GM12878 (cell line): ENCODE data around the gene DPY19L3. TPM values are rescaled to one million over a fixed set of nuclear protein-coding genes. Genes with fewer than 3 reads are reported as not detected.

Source experiments
- ATAC-seq: fragments of 200-7000 bp; cut with Tn5 transposase; 3 replicates; pipeline ENCODE4 v1.9.1; 2020; ENCODE audit warnings: mild to moderate bottlenecking, moderate library complexity
- BruUV-seq: library from RNA; stranded (reverse); fragments of 400-500 nt; replicated peaks from 2 replicates; lab custom pipeline; 2021; lab: Mats Ljungman, UMichigan
- CTCF ChIA-PET: fragments of 300-600 bp; sonication (Branson Sonifier 250); formaldehyde crosslinking; extraction: SDS; loops from one replicate; lab custom pipeline; 2021; ENCODE audit warnings: inconsistent platforms; lab: Yijun Ruan, JAX
- POLR2A ChIA-PET: fragments of 350-600 bp; formaldehyde crosslinking; extraction: SDS; loops from one replicate; lab custom pipeline; 2021; ENCODE audit warnings: inconsistent platforms; lab: Charles Lee
- RAD21 ChIA-PET: fragments of 300-600 bp; sonication (Branson Sonifier 250); formaldehyde crosslinking; loops from one replicate; lab custom pipeline; 2023; ENCODE audit warnings: antibody characterized with exemption; ENCODE audit not compliant: unreplicated experiment; lab: Charles Lee
- SMC1A ChIA-PET: fragments of 300-600 bp; sonication (Branson Sonifier 250); formaldehyde crosslinking; loops from one replicate; lab custom pipeline; 2023; ENCODE audit not compliant: unreplicated experiment, uncharacterized antibody; lab: Charles Lee
- DNase-seq: peaks from one replicate; pipeline ENCODE4 v3.0.0-alpha.2; 2011; ENCODE audit warnings: low read depth, low spot score
- FAIRE-seq: peaks from 3 replicates; lab custom pipeline; 2011; peaks lifted over from hg19 to GRCh38; lab: Jason Lieb, UNC
- H2AFZ ChIP-seq: 2 replicates; pipeline ENCODE4 v1.6.0; 2011; ENCODE audit warnings: low read depth, low read length, control low read depth; ENCODE audit not compliant: control insufficient read depth
- H3K27ac ChIP-seq: 2 replicates; pipeline ENCODE4 v1.5.1; 2011; ENCODE audit warnings: control low read depth; ENCODE audit not compliant: control insufficient read depth, insufficient read depth
- H3K27me3 ChIP-seq, 2 experiments: replicated peaks in 1 of 2; 2 replicates each; pipeline versions ENCODE4 v1.6.0 to v1.6.1; 2011; ENCODE audit warnings: low read length in 1 of 2; ENCODE audit not compliant: control insufficient read depth in 2 of 2, insufficient read depth in 2 of 2
- H3K36me3 ChIP-seq, 2 experiments: 2 replicates each; pipeline ENCODE4 v1.5.1; 2011; ENCODE audit warnings: low read length in 1 of 2; ENCODE audit not compliant: control insufficient read depth in 2 of 2, insufficient read depth in 2 of 2
- H3K4me1 ChIP-seq: 2 replicates; pipeline ENCODE4 v1.6.1; 2011; ENCODE audit warnings: mild to moderate bottlenecking, low read length, moderate library complexity, mixed read lengths; ENCODE audit not compliant: control insufficient read depth, insufficient read depth
- H3K4me2 ChIP-seq: 2 replicates; pipeline ENCODE4 v1.6.0; 2011; ENCODE audit warnings: control low read depth; ENCODE audit not compliant: control insufficient read depth, insufficient read depth
- H3K4me3 ChIP-seq: fragments of 200-600 bp; sonication (generic); 2 replicates; pipeline ENCODE4 v1.5.1; 2016
- H3K79me2 ChIP-seq: 2 replicates; pipeline ENCODE4 v1.6.0; 2011; ENCODE audit warnings: low read length; ENCODE audit not compliant: control insufficient read depth, insufficient read depth
- H3K9ac ChIP-seq: 2 replicates; pipeline ENCODE4 v1.8.0; 2011; ENCODE audit warnings: low read length, control low read depth, mixed read lengths; ENCODE audit not compliant: control insufficient read depth, insufficient read depth
- H3K9me3 ChIP-seq: replicated peaks from 3 replicates; pipeline ENCODE4 v1.5.1; 2011; ENCODE audit warnings: mild to moderate bottlenecking, low read length; ENCODE audit not compliant: control insufficient read depth, insufficient read depth
- H4K20me1 ChIP-seq: 2 replicates; pipeline ENCODE4 v1.6.0; 2011; ENCODE audit not compliant: control insufficient read depth, insufficient read depth
- CBX5 ChIP-seq: sonication (generic); IDR thresholded peaks from 2 replicates; pipeline ENCODE4 v1.6.1; 2016; ENCODE audit warnings: low read depth, moderate library complexity, mild to moderate bottlenecking, inconsistent platforms
- FOXM1 ChIP-seq: IDR thresholded peaks from 2 replicates; pipeline ENCODE4 v1.6.1; 2012; ENCODE audit warnings: low read depth, mild to moderate bottlenecking, inconsistent platforms, low read length, moderate library complexity
- GATAD2B ChIP-seq: fragments of 450-650 bp; conservative IDR thresholded peaks from 2 replicates; pipeline ENCODE4 v1.6.1; 2017; ENCODE audit warnings: low read depth, mild to moderate bottlenecking, moderate library complexity
- IRF5 ChIP-seq: fragments of 450-650 bp; IDR thresholded peaks from 2 replicates; pipeline ENCODE4 v1.6.1; 2017; ENCODE audit warnings: borderline replicate concordance
- JUND ChIP-seq: IDR thresholded peaks from 2 replicates; pipeline ENCODE4 v1.6.1; 2012; ENCODE audit warnings: low read depth, mild to moderate bottlenecking, low read length, improper control_type of control experiment, moderate library complexity
- MYB ChIP-seq: fragments of 150-350 bp; IDR thresholded peaks from 2 replicates; pipeline ENCODE4 v1.6.1; 2014; ENCODE audit warnings: mild to moderate bottlenecking, low read depth, low read length, borderline replicate concordance
- NFIC ChIP-seq: IDR thresholded peaks from 2 replicates; pipeline ENCODE4 v1.6.1; 2012; ENCODE audit warnings: low read depth, mild to moderate bottlenecking, inconsistent platforms, low read length, moderate library complexity
- RFX5 ChIP-seq: IDR thresholded peaks from 2 replicates; pipeline ENCODE4 v1.6.1; 2011; ENCODE audit warnings: low read depth, low read length, improper control_type of control experiment
- STAT3 ChIP-seq: IDR thresholded peaks from 2 replicates; pipeline ENCODE4 v1.6.1; 2011; ENCODE audit warnings: low read depth, low read length, improper control_type of control experiment
- ZNF217 ChIP-seq: fragments of 450-650 bp; IDR thresholded peaks from 2 replicates; pipeline ENCODE4 v1.6.1; 2017; ENCODE audit warnings: antibody characterized with exemption, mild to moderate bottlenecking
- ZNF274 ChIP-seq: IDR thresholded peaks from one replicate; pipeline ENCODE4 v1.8.0; 2011; ENCODE audit not compliant: insufficient read length, insufficient read depth
- ZSCAN29 ChIP-seq: fragments of 450-650 bp; IDR thresholded peaks from 2 replicates; pipeline ENCODE4 v1.6.1; 2017; ENCODE audit warnings: mild to moderate bottlenecking, moderate library complexity
- WGBS: methylation state at CpG from one replicate; pipeline ENCODE4 v1.1.6; 2016; ENCODE audit warnings: low lambda C conversion rate; ENCODE audit not compliant: insufficient replicate concordance, insufficient coverage; ENCODE audit errors: missing lambda C conversion rate; 5-methylcytosine and 5-hydroxymethylcytosine counted together
- in situ Hi-C: fragments of 300-500 bp; cut with MboI; formaldehyde crosslinking; loops from 9 replicates; pipeline ENCODE4 v1.14.3; 2018; ENCODE audit warnings: mixed read lengths
- intact Hi-C: fragments of 100-400 bp; cut with micrococcal nuclease; formaldehyde crosslinking; loops from one replicate; pipeline ENCODE4 v1.14.2; 2022; ENCODE audit not compliant: unreplicated experiment
- polyA plus RNA-seq, 11 experiments: library from polyadenylated mRNA; depleted of rRNA in 4 of 11; unstranded in 6 of 11; stranded (reverse) in 5 of 11; fragments of >200 nt; fragmentation: Nextera tagmentation in 4 of 11; fragmentation: Illumina TruSeq in 1 of 11; extraction: Ambion mirVana in 4 of 11; extraction: Trizol in 1 of 11; gene quantifications; 1 replicate in 1 of 11; 2 replicates in 10 of 11; pipeline versions ENCODE4 v1.2.1 to v1.2.3, GENCODE V29; 2011 to 2016; ENCODE audit warnings: inconsistent platforms in 2 of 11, missing spikeins in 2 of 11, low read depth in 1 of 11
- total RNA-seq, 4 experiments: library from RNA; depleted of rRNA in 3 of 4; stranded (reverse); fragments of >200 nt in 3 of 4; fragmentation: Illumina TruSeq in 1 of 4; extraction: Trizol in 1 of 4; gene quantifications; 2 replicates each; pipeline versions ENCODE4 v1.2.1 to v1.2.3, GENCODE V29; 2013 to 2021

Gene DPY19L3
- total and polyA plus RNA-seq, 10 of the 15 experiments (the other 5 are each of a cell fraction or from before 2014, with no cell fraction given): 2.5 to 30.2 (median 13.7) TPM

DNA sequence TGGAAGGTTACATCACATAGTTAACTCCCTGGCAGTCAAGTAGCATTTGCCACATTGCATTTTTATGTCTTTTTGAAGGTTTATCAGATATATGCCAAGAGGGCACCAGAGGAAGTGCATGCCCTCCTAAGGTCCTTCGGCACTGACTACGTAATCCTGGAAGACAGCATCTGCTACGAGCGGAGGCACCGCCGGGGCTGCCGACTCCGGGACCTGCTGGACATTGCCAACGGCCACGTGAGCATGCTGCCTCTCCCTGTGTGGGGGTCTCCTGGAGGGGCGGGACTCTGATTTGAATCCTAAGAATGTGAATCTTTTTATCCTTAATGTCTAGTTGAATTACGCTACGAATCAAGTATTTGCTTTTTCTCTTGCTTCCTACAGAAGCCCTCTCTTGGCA is 74.8 kb downstream of the DPY19L3 start:
- intact Hi-C loops (no loop called here), in situ Hi-C loops (no loop called here)
- CTCF ChIA-PET: no interaction called here
- Histone ChIP-seq H3K36me3 (peaks cover 0 to 8% of the 10 kb centered on the region in 2 experiments; a peak in 2 of 4 replicates), H3K9me3 (no peaks in the 10 kb centered on the region), H3K4me2 (no peak overlapping the region), H3K27me3 (no peaks in the 10 kb centered on the region), H2AFZ (no peak overlapping the region), H3K9ac (no peak overlapping the region), H3K4me3 (no peak overlapping the region), H3K27ac (no peak overlapping the region), H3K4me1 (no peaks in the 10 kb centered on the region), H4K20me1 (no peaks in the 10 kb centered on the region), H3K79me2 (no peaks in the 10 kb centered on the region)
- FAIRE-seq (no peak), ATAC-seq (no peak), DNase-seq (no peak)
- RAD21 ChIA-PET: no interaction called here
- 95% methylated on average over 13 of the region's 13 CpGs for WGBS
- TF ChIP-seq ZSCAN29 (no peak), CBX5 (no peak), NFIC (no peak), ZNF274 (no peak), GATAD2B (no peak), STAT3 (no peak), FOXM1 (no peak), ZNF217 (no peak), JUND (no peak), IRF5 (no peak), RFX5 (no peak), MYB (no peak)
- no TSS peak for BruUV-seq
- SMC1A ChIA-PET: no interaction called here
- POLR2A ChIA-PET: no interaction called here
